ENCODE results near the gene RUNX3.
A peak's percentile ranks its signal among the peaks of the same experiment; 100 is the strongest.

Gene RUNX3

GRCh38 chr1:24925082-24925779, 4.8 kb downstream of the RUNX3 start:
- no peak overlapping the region for H3K4me3 ChIP-seq
- no peak overlapping the region for H3K4me2 ChIP-seq
- H3K9me3 ChIP-seq = no peaks in the 10 kb centered on the region
- peaks cover 78% of the 10 kb centered on the region for H3K27me3 ChIP-seq
- no peak for TF ChIP-seq Cebpa-rat (IDR thresholded peaks at IDR 0.05)
- no peaks in the 10 kb centered on the region for H3K36me3 ChIP-seq
- peaks cover 31% of the 10 kb centered on the region for H3K4me1 ChIP-seq
- no peak overlapping the region for H3K27ac ChIP-seq
- peaks cover 76% of the 10 kb centered on the region for H4K20me1 ChIP-seq
- H3K9ac ChIP-seq = no peak overlapping the region

GRCh38 chr1:24923485-24924113, 6.5 kb downstream of the RUNX3 start:
- no peak overlapping the region for H3K9ac ChIP-seq
- H3K27me3 ChIP-seq = peaks cover 71% of the 10 kb centered on the region
- H3K4me3 ChIP-seq = no peak overlapping the region

DNA sequence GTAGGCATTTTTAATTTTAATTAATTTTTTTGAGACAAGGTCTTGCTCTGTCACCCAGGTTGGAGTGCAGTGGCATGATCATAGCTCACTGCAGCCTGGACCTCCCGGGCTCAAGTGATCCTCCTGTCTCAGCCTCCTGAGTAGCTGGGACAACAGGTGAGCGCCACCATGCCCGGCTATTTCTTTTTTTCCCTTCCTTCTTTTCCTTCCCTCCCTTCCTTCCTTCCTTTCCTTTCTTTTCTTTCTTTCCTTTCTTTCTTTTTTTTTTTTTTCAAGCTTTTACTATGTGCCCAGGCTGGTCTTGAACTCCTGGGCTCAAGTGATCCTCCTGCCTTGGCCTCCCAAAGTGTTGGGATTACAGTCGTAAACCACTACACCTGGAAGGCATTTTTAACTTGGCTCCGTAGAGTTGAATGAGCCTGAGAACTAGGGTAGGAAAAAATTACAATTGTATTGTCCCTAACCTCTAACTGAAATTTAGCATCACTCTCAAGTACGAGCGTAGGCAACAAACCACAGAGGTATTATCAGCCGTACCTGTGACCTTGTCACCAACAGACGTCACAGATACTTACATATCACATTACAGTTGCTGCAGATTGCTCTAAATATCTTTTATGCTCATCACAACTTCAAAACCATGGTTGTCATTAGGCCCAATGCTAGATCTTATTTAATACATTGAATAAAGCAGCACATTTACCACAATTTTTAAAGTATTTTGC, 8.0 kb downstream of the RUNX3 start:
- Histone ChIP-seq H3K9me3 (no peaks in the 10 kb centered on the region), H3K4me1 (peaks cover 11% of the 10 kb centered on the region), H4K20me1 (peaks cover 72% of the 10 kb centered on the region), H3K4me3 (no peak overlapping the region), H3K27me3 (peaks cover 69% of the 10 kb centered on the region), H3K27ac (no peak overlapping the region), H3K36me3 (no peaks in the 10 kb centered on the region), H3K9ac (no peak overlapping the region), H3K4me2 (no peak overlapping the region)
- TF ChIP-seq Cebpa-rat (IDR thresholded peaks at IDR 0.05) = no peak

More at GRCh38 chr1:24923485-24924113, 6.5 kb downstream of the RUNX3 start:
- Histone ChIP-seq H4K20me1 (peaks cover 72% of the 10 kb centered on the region), H3K4me1 (peaks cover 14% of the 10 kb centered on the region), H3K27ac (no peak overlapping the region), H3K4me2 (peak overlapping the region; percentile 55), H3K9me3 (no peaks in the 10 kb centered on the region), H3K36me3 (no peaks in the 10 kb centered on the region)
- no peak for TF ChIP-seq Cebpa-rat (IDR thresholded peaks at IDR 0.05)

- Histone ChIP-seq H3K27ac (no peak overlapping the region), H3K27me3 (peaks cover 69% of the 10 kb centered on the region), H3K4me3 (no peak overlapping the region), H3K36me3 (no peaks in the 10 kb centered on the region), H3K9me3 (no peaks in the 10 kb centered on the region), H4K20me1 (peaks cover 72% of the 10 kb centered on the region), H3K9ac (no peak overlapping the region), H3K4me1 (peaks cover 12% of the 10 kb centered on the region), H3K4me2 (no peak overlapping the region)
- TF ChIP-seq Cebpa-rat (IDR thresholded peaks at IDR 0.05) = no peak
These were observed 8.7 kb downstream of the RUNX3 start for GRCh38 chr1:24921412-24921811.

DNA sequence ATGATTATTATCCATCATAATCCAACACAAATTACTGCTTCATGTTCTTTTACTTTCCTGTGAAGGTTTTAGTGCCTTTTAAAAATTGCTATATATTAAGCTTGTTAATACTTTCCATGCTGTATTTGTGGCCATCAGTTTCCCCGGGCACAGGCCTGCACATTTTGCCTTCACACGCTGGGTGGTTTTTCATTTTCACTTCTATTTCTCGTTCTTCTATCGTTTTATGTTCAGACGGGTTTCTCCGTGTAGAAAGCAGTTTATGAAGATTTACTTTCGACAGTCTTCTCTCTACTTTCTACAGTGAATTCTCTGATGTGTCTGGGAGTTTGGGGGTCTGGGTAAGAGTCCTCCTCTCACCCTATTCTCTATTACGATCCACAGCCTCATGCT, 9.5 kb downstream of the RUNX3 start:
- Histone ChIP-seq H3K9ac (no peak overlapping the region), H3K4me1 (peaks cover 21% of the 10 kb centered on the region), H3K36me3 (no peaks in the 10 kb centered on the region), H3K9me3 (no peaks in the 10 kb centered on the region), H3K27ac (no peak overlapping the region), H4K20me1 (peaks cover 72% of the 10 kb centered on the region), H3K4me3 (no peak overlapping the region), H3K4me2 (no peak overlapping the region), H3K27me3 (peaks cover 69% of the 10 kb centered on the region)
- no peak for TF ChIP-seq Cebpa-rat (IDR thresholded peaks at IDR 0.05)

DNA sequence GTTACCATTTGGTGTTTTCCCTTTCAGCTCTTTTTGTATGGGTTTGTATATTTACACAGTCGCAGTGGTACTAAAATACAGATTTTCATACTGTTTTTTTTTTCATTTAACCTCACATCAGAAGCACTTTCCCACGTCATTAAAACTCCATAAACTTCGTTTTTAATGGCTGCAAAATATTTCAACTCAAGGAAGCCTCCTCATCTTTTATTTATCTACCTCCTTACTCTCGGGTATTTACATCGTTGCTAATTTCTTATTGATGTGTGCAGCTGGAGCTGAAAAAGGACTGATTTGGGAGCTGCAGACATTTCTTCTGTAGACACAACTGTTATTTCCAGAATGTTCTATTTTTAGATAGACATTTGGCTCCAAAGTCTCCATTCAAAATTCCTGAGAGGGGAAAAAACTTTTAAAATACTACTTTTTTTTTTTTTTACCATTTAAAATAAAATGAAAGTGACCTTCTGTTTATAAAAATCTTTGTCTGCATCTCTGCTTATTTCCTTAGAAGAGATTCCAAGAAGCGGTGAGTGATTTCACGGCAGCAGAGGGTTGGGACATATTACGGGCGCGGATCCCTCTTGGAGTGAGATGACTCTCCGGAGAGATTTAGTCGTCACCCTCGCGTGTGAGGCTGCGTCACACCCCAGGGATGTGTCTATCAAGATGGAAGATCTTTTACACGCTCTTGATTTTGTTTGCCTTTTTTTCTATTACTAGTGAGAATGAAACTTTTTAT, 10.1 kb downstream of the RUNX3 start:
- Histone ChIP-seq H3K36me3 (no peaks in the 10 kb centered on the region), H3K27ac (no peak overlapping the region), H3K4me2 (no peak overlapping the region), H3K27me3 (peaks cover 69% of the 10 kb centered on the region), H3K4me1 (peaks cover 26% of the 10 kb centered on the region), H3K4me3 (no peak overlapping the region), H3K9me3 (no peaks in the 10 kb centered on the region), H3K9ac (no peak overlapping the region), H4K20me1 (peaks cover 72% of the 10 kb centered on the region)
- TF ChIP-seq Cebpa-rat (IDR thresholded peaks at IDR 0.05) = no peak

GRCh38 chr1:24918995-24919605, 11.0 kb downstream of the RUNX3 start:
- Histone ChIP-seq H3K9me3 (no peaks in the 10 kb centered on the region), H3K27ac (no peak overlapping the region), H3K4me1 (peaks cover 33% of the 10 kb centered on the region), H3K27me3 (peaks cover 70% of the 10 kb centered on the region), H3K4me3 (no peak overlapping the region), H3K9ac (no peak overlapping the region), H4K20me1 (peaks cover 79% of the 10 kb centered on the region), H3K36me3 (no peaks in the 10 kb centered on the region), H3K4me2 (no peak overlapping the region)
- no peak for TF ChIP-seq Cebpa-rat (IDR thresholded peaks at IDR 0.05)

- TF ChIP-seq Cebpa-rat (IDR thresholded peaks at IDR 0.05) = no peak
- peaks cover 78% of the 10 kb centered on the region for H3K27me3 ChIP-seq
- peaks cover 79% of the 10 kb centered on the region for H4K20me1 ChIP-seq
- no peak overlapping the region for H3K9ac ChIP-seq
- H3K4me2 ChIP-seq = no peak overlapping the region
- H3K27ac ChIP-seq = no peak overlapping the region
- no peaks in the 10 kb centered on the region for H3K9me3 ChIP-seq
- no peak overlapping the region for H3K4me3 ChIP-seq
- no peaks in the 10 kb centered on the region for H3K36me3 ChIP-seq
- H3K4me1 ChIP-seq = peaks cover 28% of the 10 kb centered on the region
These were observed 11.7 kb downstream of the RUNX3 start for GRCh38 chr1:24918370-24918769.

- Histone ChIP-seq H3K36me3 (no peaks in the 10 kb centered on the region), H3K4me2 (no peak overlapping the region), H3K27me3 (peaks cover 82% of the 10 kb centered on the region), H3K9ac (no peak overlapping the region), H4K20me1 (peaks cover 87% of the 10 kb centered on the region), H3K4me1 (peaks cover 26% of the 10 kb centered on the region), H3K9me3 (no peaks in the 10 kb centered on the region), H3K27ac (no peak overlapping the region), H3K4me3 (no peak overlapping the region)
- no peak for TF ChIP-seq Cebpa-rat (IDR thresholded peaks at IDR 0.05)
These were observed 12.6 kb downstream of the RUNX3 start for GRCh38 chr1:24917327-24918074.

Data from BLaER1 (cell line).